Stimulated activated CD4-positive, alpha-beta T cell treated with anti-CD3 and anti-CD28 coated beads, Interleukin-12 subunit alpha, Interleukin-12 subunit beta, amount 100 ng/mL, for 4 hours (primary cell): Measurements from ENCODE around the gene ASIC4.

ENCODE experiments used
- DNase-seq: peaks from one replicate; pipeline ENCODE4 v3.0.0-alpha.2; 2020

Gene ASIC4

GRCh38 chr2:219498280-219499057 lies 15.8 kb upstream of the ASIC4 start, which contains the start of gene GMPPA:
Gene GMPPA, plus strand, starts transcription at chr2:219498891. Its CDS starts 1,085 bp downstream, at chr2:219499976.
- peak; percentile 84 for DNase-seq

GRCh38 chr2:219499058-219499307 lies 15.3 kb upstream of the ASIC4 start:
- DNase-seq: no peak

- no peak for DNase-seq
Measured at GRCh38 chr2:219499555-219499954, 14.7 kb upstream of the ASIC4 start.

GRCh38 chr2:219500135-219500534 lies 14.1 kb upstream of the ASIC4 start:
- DNase-seq: no peak

GRCh38 chr2:219501849-219502248 lies 12.4 kb upstream of the ASIC4 start:
- DNase-seq: no peak

- no peak for DNase-seq
Measured at GRCh38 chr2:219502618-219503017, 11.7 kb upstream of the ASIC4 start.

- no peak for DNase-seq
Measured at GRCh38 chr2:219505585-219505984, 8.7 kb upstream of the ASIC4 start.

- no peak for DNase-seq
Measured at GRCh38 chr2:219506153-219506801, 8.0 kb upstream of the ASIC4 start.

- no peak for DNase-seq
Measured at GRCh38 chr2:219506802-219507526, 7.3 kb upstream of the ASIC4 start.

- no peak for DNase-seq
Measured at GRCh38 chr2:219507581-219508443, 6.5 kb upstream of the ASIC4 start.

- no peak for DNase-seq
Measured at GRCh38 chr2:219508444-219508734, 5.9 kb upstream of the ASIC4 start.

- no peak for DNase-seq
Measured at GRCh38 chr2:219508971-219509779, 5.1 kb upstream of the ASIC4 start.

GRCh38 chr2:219509780-219510511 lies 4.3 kb upstream of the ASIC4 start:
- peak; percentile 49 for DNase-seq

- no peak for DNase-seq
Measured at GRCh38 chr2:219510512-219511135, 3.7 kb upstream of the ASIC4 start.

- no peak for DNase-seq
Measured at GRCh38 chr2:219511547-219512325, 2.5 kb upstream of the ASIC4 start.

- DNase-seq: no peak
Measured at GRCh38 chr2:219512524-219513216, 1.6 kb upstream of the ASIC4 start.

- DNase-seq: no peak
Measured at GRCh38 chr2:219513787-219514186, 495 bp upstream of the ASIC4 start.

- DNase-seq: no peak
Measured at GRCh38 chr2:219514836-219515235, 554 bp downstream of the ASIC4 start.

GRCh38 chr2:219515874-219516629 lies 1.8 kb downstream of the ASIC4 start:
- no peak for DNase-seq
